Breast epithelium (tissue), 3 donors: ENCODE data around the gene CLASP1.

ENCODE experiments used
- CTCF ChIP-seq, 3 donors: fragments of 450-650 bp; IDR thresholded peaks; one replicate each; pipeline ENCODE4 v1.5.1; 2016 to 2017; ENCODE audit warnings: antibody characterized with exemption in 3 of 3, mild to moderate bottlenecking in 3 of 3, moderate library complexity in 3 of 3
- POLR2A ChIP-seq: fragments of 450-650 bp; IDR thresholded peaks from one replicate; pipeline ENCODE4 v1.6.1; 2016; ENCODE audit warnings: antibody characterized with exemption, mild to moderate bottlenecking, moderate library complexity
- POLR2AphosphoS5 ChIP-seq, 3 donors: sonication (generic); formaldehyde crosslinking; IDR thresholded peaks; one replicate each; pipeline ENCODE4 v1.6.1; 2017; ENCODE audit warnings: antibody characterized with exemption in 3 of 3

DNA sequence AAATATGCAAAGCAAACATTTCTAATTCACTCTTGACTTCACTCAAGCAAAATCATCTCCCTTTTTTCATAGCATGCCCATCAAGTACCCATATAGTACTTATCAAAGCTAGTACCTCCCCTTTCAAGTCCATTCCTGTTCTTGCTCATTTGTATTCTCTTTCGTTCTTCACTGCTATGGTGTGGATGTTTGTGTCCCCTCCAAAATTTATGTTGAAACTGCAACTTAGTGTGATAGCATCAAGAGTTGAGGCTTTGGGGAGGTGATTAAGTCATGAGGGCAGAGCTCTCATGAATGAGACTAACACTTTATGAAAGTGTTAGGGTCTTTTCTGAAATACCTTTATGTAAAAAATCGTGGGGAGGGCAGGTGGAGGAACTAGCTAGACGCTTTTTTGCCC lies 65.7 kb downstream of the CLASP1 start:
- TF ChIP-seq CTCF (IDR thresholded peaks at IDR 0.05) = no peak
- TF ChIP-seq POLR2A = no peak
- TF ChIP-seq POLR2AphosphoS5 (IDR thresholded peaks at IDR 0.05) = no peak
